ENCODE data around the gene MRPS12. TPM values are rescaled to one million over a fixed set of nuclear protein-coding genes. Genes with fewer than 3 reads are reported as not detected.

Gene MRPS12
- total and polyA plus RNA-seq, 9 of the 15 experiments (the other 6 are each of a cell fraction or from before 2014, with no cell fraction given): 8.1 to 174 (median 52.0) TPM

GRCh38 chr19:38917516-38917915, 13.2 kb upstream of the MRPS12 start:
- Histone ChIP-seq H3K36me3 (ENCODE audit: control insufficient read depth, insufficient read depth, low read length) (peaks cover 25% of the 10 kb centered on the region; the same call in 1 of the 3 replicates), H3K79me2 (ENCODE audit: control insufficient read depth, insufficient read depth, low read length) (no peaks in the 10 kb centered on the region), H3K4me1 (replicated peaks in 1 of 2; ENCODE audit: control insufficient read depth in 2 of 2, insufficient read depth in 2 of 2, low read length in 2 of 2) (peaks cover 0 to 43% of the 10 kb centered on the region in 2 experiments; a peak in 3 of 5 replicates), H3K9ac (ENCODE audit: insufficient read depth in 1 of 2, low read depth in 2 of 2, low read length in 2 of 2) (peak overlapping the region in 1 of 2 experiments; percentile 37; a peak in 2 of 4 replicates), H3K27me3 (ENCODE audit: control insufficient read depth in 2 of 2, insufficient read depth in 2 of 2, low read length in 2 of 2) (no peaks in the 10 kb centered on the region), H3K9me1 (ENCODE audit: control insufficient read depth, insufficient read depth, low read length) (no peaks in the 10 kb centered on the region), H4K20me1 (replicated peaks; ENCODE audit: control insufficient read depth, insufficient read depth, low read length) (no peaks in the 10 kb centered on the region), H2AFZ (ENCODE audit: low read depth, low read length) (no peak overlapping the region), H3K4me3 (no peak overlapping the region), H3K9me3 (replicated peaks; ENCODE audit: control insufficient read depth, insufficient read depth, low read depth, low read length) (no peaks in the 10 kb centered on the region), H3K27ac (ENCODE audit: extremely low read depth, low read depth, low read length) (no peak overlapping the region), H3K4me2 (ENCODE audit: insufficient read depth, low read length) (no peak overlapping the region)
- peak in 1 of 4 experiments; percentile 14 for DNase-seq (ENCODE audit: extremely low read depth in 1 of 4, low spot score in 3 of 4)
- in situ Hi-C loops (cut with MboI): no loop called here
- WGBS (ENCODE audit: insufficient coverage, low coverage, missing lambda C conversion rate): 80% methylated on average over 7 of the region's 9 CpGs
- no TSS peak for BruUV-seq (replicated peaks)
- POLR2A ChIA-PET: interaction anchor here (1.2 kb wide), 1 partner anchor 13 kb away, joined by 3 read pairs; no protein-coding TSS in a partner anchor
- CTCF ChIA-PET (ENCODE audit: low intra/inter-chr PET ratio): no interaction called here
- no peak for FAIRE-seq
- no peak for ATAC-seq
- TF ChIP-seq THRA (IDR thresholded peaks at IDR 0.05) (no peak), ZNF408 (CRISPR knock-in tag; IDR thresholded peaks at IDR 0.05; ENCODE audit: low read depth) (no peak), MTF1 (CRISPR knock-in tag; IDR thresholded peaks at IDR 0.05; ENCODE audit: borderline replicate concordance) (no peak), ARNT (IDR thresholded peaks at IDR 0.05) (no peak), SMARCC2 (IDR thresholded peaks at IDR 0.05; ENCODE audit: low read depth) (no peak), ZNF324 (CRISPR knock-in tag; IDR thresholded peaks at IDR 0.05) (no peak), KLF6 (CRISPR knock-in tag; IDR thresholded peaks at IDR 0.05; ENCODE audit: borderline replicate concordance) (no peak), ZNF444 (CRISPR knock-in tag; IDR thresholded peaks at IDR 0.05) (no peak), PHB (CRISPR knock-in tag; IDR thresholded peaks at IDR 0.05) (no peak), PTTG1 (tag; IDR thresholded peaks at IDR 0.05; ENCODE audit: low read depth) (no peak), CBX1 (IDR thresholded peaks at IDR 0.05; ENCODE audit: low read depth) (no peak), TCF7 (IDR thresholded peaks at IDR 0.05; ENCODE audit: borderline replicate concordance) (no peak)
- intact Hi-C loops (cut with micrococcal nuclease): no loop called here
